Esophagus mucosa (tissue), 1 donor: ENCODE measurements around the gene ADGRD2. TPM values are rescaled to one million over a fixed set of nuclear protein-coding genes. Genes with fewer than 3 reads are reported as not detected.

ENCODE experiments used
- ATAC-seq: fragments of 200-7000 bp; cut with Tn5 transposase; one replicate; pipeline ENCODE4 v1.9.1; 2020
- total RNA-seq: library from RNA; stranded (reverse); gene quantifications from one replicate; pipeline ENCODE4 v1.2.4, GENCODE V29; 2023
- donor health status: DM: yes; HTN: yes; CAD: no.

The ADGRD2 gene
- total RNA-seq, 1 donor from 2014 or later = 0.08 TPM

GRCh38 chr9:124499216-124499615, 49.0 kb downstream of the ADGRD2 start:
- ATAC-seq = no peak

- no peak for ATAC-seq
These were observed 50.0 kb downstream of the ADGRD2 start for GRCh38 chr9:124500028-124500795.

GRCh38 chr9:124500796-124501611, 50.8 kb downstream of the ADGRD2 start:
- no peak for ATAC-seq

DNA sequence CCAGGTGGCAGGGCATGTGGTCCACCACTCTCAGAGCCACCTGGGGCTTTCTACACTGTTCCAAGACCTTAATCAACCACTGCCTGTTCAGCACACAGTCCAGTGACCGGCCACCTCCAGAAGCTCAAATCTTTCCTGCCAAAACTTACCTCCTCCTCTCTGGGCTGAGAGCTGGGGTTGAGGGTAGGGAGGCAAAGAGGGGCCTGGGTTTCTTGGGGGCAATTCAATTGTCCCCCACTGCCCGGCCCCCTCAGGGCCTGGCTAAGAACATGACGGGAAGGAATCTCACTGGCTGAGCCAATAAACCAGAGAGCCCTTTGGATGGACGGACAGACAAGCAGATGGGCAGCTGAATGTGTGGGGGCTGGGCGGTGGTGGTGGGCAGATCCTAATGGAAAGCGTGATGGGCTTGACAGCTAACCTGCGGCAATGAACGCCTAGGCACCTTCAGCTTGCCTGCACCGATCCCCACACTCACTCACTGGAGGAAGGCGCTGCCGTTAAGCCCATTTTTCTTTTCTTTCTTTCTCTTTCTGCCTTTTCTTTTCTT, 51.6 kb downstream of the ADGRD2 start:
- no peak for ATAC-seq

GRCh38 chr9:124502711-124503702, 52.8 kb downstream of the ADGRD2 start:
- ATAC-seq = no peak

DNA sequence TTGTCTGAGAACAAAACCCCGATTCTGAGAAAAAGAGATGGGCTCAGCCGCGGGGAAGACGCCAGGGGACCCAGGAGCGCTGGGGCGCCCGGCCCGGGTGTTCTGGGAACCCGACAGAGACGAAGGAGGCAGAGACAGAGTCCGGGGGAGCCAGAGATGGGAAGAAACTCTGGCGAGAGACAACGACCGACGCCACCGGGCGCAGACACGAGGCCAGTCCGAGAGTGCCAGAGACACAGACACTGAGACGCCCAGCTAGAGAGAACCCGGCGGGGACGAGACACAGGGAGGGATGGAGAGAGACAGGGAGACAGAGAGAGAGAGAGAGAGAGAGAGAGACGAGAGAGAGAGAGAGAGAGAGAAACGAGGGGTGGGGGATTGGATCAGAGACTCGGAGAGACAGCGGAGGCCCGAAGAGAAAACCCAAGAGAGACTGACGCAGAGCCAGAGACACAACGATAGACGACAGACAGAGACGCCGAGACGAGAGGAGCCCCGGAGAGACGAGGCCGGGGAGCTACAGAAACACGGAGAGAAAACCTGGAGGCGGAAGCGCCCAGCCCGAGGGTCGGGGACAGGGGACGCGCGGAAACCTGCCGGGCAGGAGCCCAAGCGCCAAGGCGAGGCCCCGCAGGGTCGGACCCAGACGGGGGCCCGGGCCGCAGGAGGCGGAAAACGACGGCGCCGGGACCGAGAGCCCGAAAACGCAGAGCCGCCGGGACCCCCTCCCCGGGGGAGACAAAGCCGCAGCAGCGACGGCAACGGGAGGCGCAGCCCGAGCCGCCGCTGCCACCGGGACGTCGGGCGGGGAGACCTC, 53.7 kb downstream of the ADGRD2 start:
- no peak for ATAC-seq

- no peak for ATAC-seq
These were observed 54.3 kb downstream of the ADGRD2 start for GRCh38 chr9:124504530-124505005.

- ATAC-seq = no peak
These were observed 55.0 kb downstream of the ADGRD2 start for GRCh38 chr9:124505006-124505900.

DNA sequence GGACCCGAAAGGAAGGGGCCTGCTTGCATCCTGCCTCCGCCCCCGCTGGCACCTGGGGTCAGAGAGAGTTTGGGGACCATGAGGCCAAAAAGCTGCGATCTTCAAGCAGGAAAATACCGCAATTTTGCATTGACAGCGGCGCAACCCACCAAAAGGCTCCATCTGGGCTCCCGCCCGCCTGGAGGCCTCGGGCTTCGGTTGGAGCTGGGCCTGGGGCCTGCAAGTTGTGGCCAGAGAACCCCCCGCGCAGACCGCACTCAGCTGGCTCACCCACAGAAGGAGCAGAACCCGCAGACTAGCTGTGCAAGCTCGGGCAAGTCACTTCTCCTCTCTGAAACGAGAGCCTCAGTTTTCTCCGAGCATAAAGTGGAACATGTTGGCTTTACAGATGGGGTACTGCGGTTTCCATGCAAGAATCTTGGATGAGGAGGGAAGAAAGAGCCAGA, 55.7 kb downstream of the ADGRD2 start:
- no peak for ATAC-seq

DNA sequence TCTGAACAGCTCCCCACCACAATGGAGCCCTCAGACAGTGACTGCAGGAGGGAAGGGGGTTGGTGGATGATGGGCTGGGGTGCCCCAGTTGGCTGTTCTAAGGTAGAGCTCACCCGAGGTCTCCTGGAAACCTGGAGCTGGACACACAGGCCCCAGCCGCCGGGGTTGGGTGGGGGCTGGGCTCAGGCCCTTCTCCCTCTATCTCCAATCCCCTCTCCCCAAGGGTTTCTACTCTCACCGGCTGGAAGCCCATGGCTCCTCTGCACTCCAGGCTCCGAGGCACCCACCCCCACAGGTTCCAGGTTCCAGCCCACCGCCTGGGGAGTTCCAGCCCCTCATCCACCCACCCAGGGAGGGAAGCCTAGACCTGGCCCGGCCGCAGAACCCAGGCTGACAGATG, 56.2 kb downstream of the ADGRD2 start:
- no peak for ATAC-seq

- no peak for ATAC-seq
These were observed 57.0 kb downstream of the ADGRD2 start, which contains the start of gene NR5A1 for GRCh38 chr9:124506931-124507879. Gene NR5A1, minus strand, starts transcription at chr9:124507399. Its CDS starts 4,004 bp downstream, at chr9:124503395.

GRCh38 chr9:124507880-124508423, 57.7 kb downstream of the ADGRD2 start:
- no peak for ATAC-seq

DNA sequence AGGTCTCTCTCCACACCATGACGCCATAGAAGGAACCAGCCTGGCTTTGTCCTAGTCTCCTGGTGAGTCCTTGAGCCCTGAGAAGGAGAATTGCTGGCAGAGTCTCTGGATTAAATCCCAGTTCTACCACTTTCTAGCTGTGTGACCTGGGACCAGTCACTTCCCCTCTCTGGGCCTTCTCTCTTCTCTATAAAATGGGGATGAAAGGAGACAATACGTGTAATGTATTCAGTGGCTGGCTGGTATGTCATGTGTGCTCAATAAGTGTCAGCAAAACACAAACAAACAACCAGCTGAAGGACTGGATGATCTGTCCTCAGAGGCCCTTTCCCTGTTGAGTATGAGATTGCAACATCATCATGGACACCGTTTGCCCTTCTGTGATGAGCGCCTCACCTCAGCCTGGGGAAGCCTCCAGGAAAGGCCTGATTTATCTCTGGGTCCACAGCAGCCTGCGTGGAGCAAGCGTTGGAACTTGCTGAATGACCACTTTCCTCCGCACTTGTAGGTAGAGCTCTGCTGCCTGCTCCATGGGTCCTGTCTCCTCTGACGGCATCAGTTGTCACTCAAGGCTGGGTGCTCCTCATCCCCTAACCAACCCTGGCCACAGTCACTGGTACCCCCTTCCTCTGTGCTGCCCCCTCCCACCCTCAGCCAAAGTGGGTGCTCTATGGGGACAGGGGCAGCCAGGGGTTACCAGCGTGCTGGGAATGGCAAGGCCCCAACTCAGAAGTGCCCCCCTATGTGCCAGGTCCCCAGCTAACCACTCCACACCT, 60.6 kb downstream of the ADGRD2 start:
- ATAC-seq = no peak

DNA sequence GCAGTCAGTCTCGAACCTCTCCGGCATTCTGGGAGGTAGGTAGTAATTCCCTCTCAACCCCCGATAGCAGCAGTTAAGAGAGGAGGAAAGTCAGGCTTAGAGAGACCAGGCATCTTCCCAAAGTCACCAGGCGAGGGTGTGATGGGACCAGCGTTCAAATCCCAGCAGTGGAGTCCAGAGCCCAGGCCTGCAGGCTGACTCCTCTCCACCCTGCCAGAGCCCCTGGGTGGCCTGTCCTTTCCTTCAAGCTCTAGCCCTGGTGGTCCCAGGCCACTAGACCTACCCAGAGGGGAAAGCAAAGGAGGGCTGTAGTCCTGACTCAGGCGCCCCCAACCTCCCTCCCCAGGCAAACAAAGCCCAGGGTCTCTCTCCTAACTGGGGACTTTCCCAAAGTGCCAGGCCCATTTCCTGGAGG, 61.2 kb downstream of the ADGRD2 start:
- no peak for ATAC-seq

DNA sequence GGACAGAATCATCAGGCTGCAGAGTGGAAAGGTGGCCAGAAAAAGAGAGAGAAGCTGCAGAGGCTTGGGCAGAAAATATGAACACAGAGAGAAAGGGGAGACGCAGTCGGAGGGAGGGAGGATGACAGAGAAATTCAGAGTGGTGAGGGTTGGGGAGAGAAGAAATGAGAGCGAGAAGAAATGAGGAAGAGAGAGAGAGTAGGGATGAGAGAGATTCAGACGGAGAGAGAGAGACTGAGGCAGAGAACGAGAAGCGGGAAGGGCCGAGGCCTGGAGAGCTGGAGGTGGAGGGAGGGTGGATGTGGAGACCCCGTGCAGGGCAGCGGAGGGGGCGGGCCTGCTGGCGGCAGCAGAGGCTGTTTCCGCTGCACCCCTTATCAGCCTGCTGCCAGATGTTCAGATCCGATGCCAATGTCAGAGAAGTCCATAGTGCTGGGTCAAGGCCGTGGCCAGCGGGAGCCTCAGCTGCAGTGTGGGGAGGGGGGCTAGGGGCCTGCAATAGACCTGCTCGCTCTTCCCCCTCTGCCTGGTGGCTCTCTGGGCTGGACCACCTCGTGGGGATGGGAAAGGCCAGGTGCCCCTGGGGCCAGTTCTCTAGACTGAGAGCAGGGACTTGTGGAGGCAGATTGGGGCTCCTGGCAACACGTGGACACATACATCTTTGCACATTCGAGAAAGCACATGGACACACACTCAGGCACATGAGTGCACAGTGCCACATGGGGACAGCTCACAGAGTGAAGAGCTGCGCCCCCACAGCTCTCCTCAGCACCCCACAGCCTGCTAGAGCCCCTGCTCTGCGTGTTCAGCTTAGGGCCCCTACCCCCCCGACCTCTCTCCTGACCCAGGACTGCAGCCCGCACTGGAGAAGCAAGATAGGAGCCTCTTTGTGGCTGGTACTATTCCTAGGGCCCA, 61.9 kb downstream of the ADGRD2 start:
- ATAC-seq = no peak

DNA sequence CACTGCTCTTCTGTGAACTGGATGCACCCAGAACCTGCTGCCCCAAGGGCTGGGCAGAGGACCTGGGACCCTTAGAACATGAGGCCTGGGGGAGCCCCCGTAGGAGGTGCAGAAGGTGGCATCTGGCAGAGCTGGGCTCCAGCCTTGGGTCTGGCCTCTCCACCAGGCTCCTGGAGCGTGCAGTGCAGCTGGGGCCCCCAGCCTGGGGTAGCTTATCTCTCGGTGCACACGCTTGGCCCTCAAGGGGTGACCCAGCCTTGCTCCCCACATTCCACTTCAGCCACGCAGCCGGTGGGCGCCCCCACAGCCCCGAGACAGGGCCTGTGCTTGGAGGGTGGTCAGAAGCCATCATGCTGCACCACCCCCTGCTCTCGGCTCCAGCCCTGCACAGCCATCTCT, 62.6 kb downstream of the ADGRD2 start:
- peak; percentile 21 for ATAC-seq
